Activated CD8-positive, alpha-beta T cell treated with anti-CD3 and anti-CD28 coated beads for 36 hours (primary cell): Measurements from ENCODE around the gene DHFR. TPM values are rescaled to one million over a fixed set of nuclear protein-coding genes. Genes with fewer than 3 reads are reported as not detected.

Source experiments
- ATAC-seq: fragments of 200-7000 bp; cut with Tn5 transposase; one replicate; pipeline ENCODE4 v1.10.0; 2021; ENCODE audit warnings: mild to moderate bottlenecking, moderate library complexity
- CTCF ChIA-PET: fragments of 350-600 bp; sonication (Branson Sonifier 250); formaldehyde crosslinking; loops from one replicate; lab custom pipeline; 2021; ENCODE audit warnings: antibody characterized with exemption; lab: Charles Lee
- POLR2A ChIA-PET: fragments of 350-600 bp; sonication (Branson Sonifier 250); formaldehyde crosslinking; loops from one replicate; lab custom pipeline; 2021; ENCODE audit warnings: antibody characterized with exemption; lab: Charles Lee
- DNase-seq: peaks from one replicate; pipeline ENCODE4 v3.0.0-alpha.2; 2020
- H3K27ac Mint-ChIP-seq: one replicate; pipeline ENCODE4 v1.8.0; 2021; ENCODE audit warnings: mild to moderate bottlenecking, mixed read lengths
- H3K27me3 Mint-ChIP-seq: one replicate; pipeline ENCODE4 v1.8.0; 2021; ENCODE audit warnings: mixed read lengths
- H3K36me3 Mint-ChIP-seq: one replicate; pipeline ENCODE4 v1.8.0; 2021; ENCODE audit warnings: low read depth, mixed read lengths
- H3K4me1 Mint-ChIP-seq: one replicate; pipeline ENCODE4 v1.8.0; 2021; ENCODE audit warnings: low read depth, mixed read lengths
- H3K4me3 Mint-ChIP-seq: one replicate; pipeline ENCODE4 v1.8.0; 2021; ENCODE audit warnings: mild to moderate bottlenecking, moderate library complexity, mixed read lengths
- H3K9me3 Mint-ChIP-seq: one replicate; pipeline ENCODE4 v1.8.0; 2021; ENCODE audit warnings: mixed read lengths
- intact Hi-C: fragments of 100-400 bp; cut with micrococcal nuclease; formaldehyde crosslinking; loops from one replicate; pipeline ENCODE4 v1.10.0; 2022
- total RNA-seq, 2 experiments: library from RNA; stranded (reverse); gene quantifications; one replicate each; pipeline ENCODE4 v1.2.3, GENCODE V29; 2021
- TF ChIP-seq, protein P1 (sequence below): fragments of 200-600 bp; IDR thresholded peaks from one replicate; pipeline ENCODE4 v1.8.0; 2022; ENCODE audit warnings: antibody characterized with exemption, mild to moderate bottlenecking

Gene DHFR
- total RNA-seq, 2 experiments from 2014 or later = 107 to 109 TPM

DNA sequence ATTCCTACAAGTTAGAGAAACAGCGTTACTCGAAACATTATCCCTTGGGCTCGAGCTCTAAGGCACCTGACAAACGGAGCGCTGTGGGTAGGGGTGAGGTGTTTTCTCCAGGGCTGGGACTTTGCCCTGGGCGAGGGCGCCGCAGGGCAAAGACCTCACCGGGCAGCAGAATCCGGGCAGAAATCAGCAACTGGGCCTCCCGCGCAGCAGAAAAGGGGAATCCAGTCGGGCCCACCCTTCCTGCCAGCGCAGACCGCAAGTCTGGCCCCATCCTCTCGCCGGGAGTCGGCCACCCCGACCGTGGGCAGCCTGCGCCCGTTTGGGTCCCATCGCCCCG is 761 bp downstream of the DHFR start:
- Mint-ChIP-seq H3K4me1 (peaks cover 22% of the 10 kb centered on the region), H3K27me3 (no peaks in the 10 kb centered on the region), H3K36me3 (peaks cover 34% of the 10 kb centered on the region), H3K27ac (peak overlapping the region; percentile 92), H3K9me3 (no peaks in the 10 kb centered on the region), H3K4me3 (peak overlapping the region; percentile 96)
- intact Hi-C loops = no loop called here
- ATAC-seq (peak; percentile 0), DNase-seq (peak; percentile 63)
- ChIA-PET CTCF (no interaction called here), POLR2A (interaction anchor here (0.6 to 3.7 kb wide), 8 partner anchors 12 to 398 kb away, joined by 3 to 21 read pairs (median 4); partner anchors contain the start of gene SERINC5)
- TF ChIP-seq, protein P1, sequence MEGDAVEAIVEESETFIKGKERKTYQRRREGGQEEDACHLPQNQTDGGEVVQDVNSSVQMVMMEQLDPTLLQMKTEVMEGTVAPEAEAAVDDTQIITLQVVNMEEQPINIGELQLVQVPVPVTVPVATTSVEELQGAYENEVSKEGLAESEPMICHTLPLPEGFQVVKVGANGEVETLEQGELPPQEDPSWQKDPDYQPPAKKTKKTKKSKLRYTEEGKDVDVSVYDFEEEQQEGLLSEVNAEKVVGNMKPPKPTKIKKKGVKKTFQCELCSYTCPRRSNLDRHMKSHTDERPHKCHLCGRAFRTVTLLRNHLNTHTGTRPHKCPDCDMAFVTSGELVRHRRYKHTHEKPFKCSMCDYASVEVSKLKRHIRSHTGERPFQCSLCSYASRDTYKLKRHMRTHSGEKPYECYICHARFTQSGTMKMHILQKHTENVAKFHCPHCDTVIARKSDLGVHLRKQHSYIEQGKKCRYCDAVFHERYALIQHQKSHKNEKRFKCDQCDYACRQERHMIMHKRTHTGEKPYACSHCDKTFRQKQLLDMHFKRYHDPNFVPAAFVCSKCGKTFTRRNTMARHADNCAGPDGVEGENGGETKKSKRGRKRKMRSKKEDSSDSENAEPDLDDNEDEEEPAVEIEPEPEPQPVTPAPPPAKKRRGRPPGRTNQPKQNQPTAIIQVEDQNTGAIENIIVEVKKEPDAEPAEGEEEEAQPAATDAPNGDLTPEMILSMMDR = no peak

DNA sequence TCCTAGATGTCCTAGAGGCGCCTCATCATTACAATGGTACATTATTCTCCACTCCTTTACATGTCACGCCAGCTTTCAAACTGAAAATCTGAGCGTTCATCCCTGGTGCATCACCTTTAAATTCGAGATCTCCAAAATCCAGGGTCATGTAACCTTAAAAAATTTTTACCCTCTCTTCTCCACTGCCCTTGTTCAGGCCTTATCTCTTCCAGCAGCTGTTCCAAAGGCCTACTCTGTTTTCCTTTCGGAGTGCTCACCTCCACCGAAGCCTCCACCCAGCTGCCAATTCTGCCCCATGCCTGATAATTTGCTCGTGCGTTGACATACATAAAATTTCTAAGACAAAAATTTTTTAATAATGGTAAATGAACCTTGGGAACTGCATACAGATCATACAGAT is 1.3 kb downstream of the DHFR start:
- no peaks in the 10 kb centered on the region for H3K9me3 Mint-ChIP-seq
- ATAC-seq = no peak
- H3K4me1 Mint-ChIP-seq = peaks cover 22% of the 10 kb centered on the region
- no peak for DNase-seq
- TF ChIP-seq, protein P1 = no peak
- H3K27ac Mint-ChIP-seq = peak overlapping the region; percentile 92
- H3K36me3 Mint-ChIP-seq = peaks cover 35% of the 10 kb centered on the region
- H3K27me3 Mint-ChIP-seq = no peaks in the 10 kb centered on the region
- ChIA-PET CTCF (interaction anchor here (0.6 kb wide), 1 partner anchor 19 kb away, joined by 3 read pairs; no protein-coding TSS in a partner anchor), POLR2A (interaction anchor here (0.6 to 3.7 kb wide), 9 partner anchors 11 to 649 kb away, joined by 3 to 21 read pairs (median 3); partner anchors contain the start of gene SERINC5)
- H3K4me3 Mint-ChIP-seq = peak overlapping the region; percentile 96
- intact Hi-C loops = no loop called here

DNA sequence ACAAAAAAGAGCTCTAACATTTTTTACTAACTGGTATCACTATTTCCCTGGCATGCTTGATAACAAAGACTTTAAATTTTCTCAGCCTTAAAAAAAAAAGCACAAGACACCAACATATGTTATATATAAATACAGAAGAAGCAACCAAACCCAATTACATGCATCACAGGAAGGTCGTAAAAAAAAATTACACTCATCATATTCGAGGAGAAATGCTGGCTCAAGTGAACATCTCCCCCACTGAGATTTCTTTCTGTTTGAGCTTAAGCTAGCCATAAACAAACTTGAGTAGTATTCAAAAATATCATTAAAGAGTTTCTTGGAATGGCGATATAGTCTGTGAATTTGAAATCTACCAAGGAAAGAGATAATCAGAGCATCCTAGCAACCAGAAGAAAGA is 7.9 kb downstream of the DHFR start:
- H3K27ac Mint-ChIP-seq = no peak overlapping the region
- CTCF ChIA-PET = no interaction called here
- no peaks in the 10 kb centered on the region for H3K9me3 Mint-ChIP-seq
- H3K4me3 Mint-ChIP-seq = no peak overlapping the region
- peaks cover 48% of the 10 kb centered on the region for H3K36me3 Mint-ChIP-seq
- no peaks in the 10 kb centered on the region for H3K27me3 Mint-ChIP-seq
- POLR2A ChIA-PET = no interaction called here
- ATAC-seq (no peak), DNase-seq (no peak)
- peaks cover 4% of the 10 kb centered on the region for H3K4me1 Mint-ChIP-seq
- intact Hi-C loops = no loop called here
- TF ChIP-seq, protein P1 = no peak

DNA sequence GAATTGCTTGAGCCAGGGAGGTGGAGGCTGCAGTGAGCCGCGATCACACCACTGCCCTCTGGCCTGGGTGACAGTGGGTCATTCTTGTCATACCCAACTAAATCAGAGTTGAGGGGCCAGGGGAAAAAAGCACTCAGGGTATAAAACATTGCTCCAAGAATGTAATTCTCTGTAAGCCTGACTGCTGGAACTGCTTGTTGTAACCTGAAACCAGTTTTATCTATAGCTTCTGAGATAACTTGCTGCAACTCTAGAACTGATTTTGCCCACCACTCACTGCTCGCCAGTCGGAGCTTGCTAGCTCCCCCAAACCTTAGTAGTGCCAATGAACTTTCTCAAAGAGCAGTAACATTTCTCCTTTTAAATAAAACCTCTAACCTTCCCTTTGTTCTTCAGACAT is 9.9 kb downstream of the DHFR start:
- ChIA-PET POLR2A (no interaction called here), CTCF (no interaction called here)
- intact Hi-C loops = no loop called here
- TF ChIP-seq, protein P1 = no peak
- Mint-ChIP-seq H3K27ac (no peak overlapping the region), H3K36me3 (peaks cover 64% of the 10 kb centered on the region), H3K9me3 (no peaks in the 10 kb centered on the region), H3K27me3 (no peaks in the 10 kb centered on the region), H3K4me1 (peaks cover 4% of the 10 kb centered on the region), H3K4me3 (no peak overlapping the region)
- no peak for DNase-seq
- ATAC-seq = no peak

DNA sequence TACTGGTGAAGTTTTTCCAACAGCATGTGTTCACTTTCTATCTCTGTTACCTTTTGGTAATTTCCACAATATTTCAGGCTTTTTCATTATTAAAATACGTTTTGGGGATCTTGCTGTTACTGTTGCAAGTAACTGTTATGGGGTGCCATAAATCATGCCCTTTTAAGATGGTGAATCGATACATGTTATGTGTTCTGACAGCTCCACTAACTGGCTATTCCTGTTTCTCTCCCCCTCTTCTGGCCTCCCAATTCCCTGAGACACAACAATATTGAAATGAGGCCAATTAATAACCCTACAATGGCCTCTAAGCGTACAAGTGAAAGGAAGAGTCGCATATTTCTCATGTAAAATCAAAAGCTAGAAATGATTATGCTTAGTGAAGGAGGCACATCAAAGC is 13.4 kb downstream of the DHFR start:
- intact Hi-C loops = no loop called here
- TF ChIP-seq, protein P1 = no peak
- Mint-ChIP-seq H3K4me1 (peaks cover 6% of the 10 kb centered on the region), H3K9me3 (no peaks in the 10 kb centered on the region), H3K4me3 (no peak overlapping the region), H3K27ac (no peak overlapping the region), H3K36me3 (peaks cover 73% of the 10 kb centered on the region), H3K27me3 (no peaks in the 10 kb centered on the region)
- DNase-seq = no peak
- ChIA-PET CTCF (no interaction called here), POLR2A (interaction anchor here (2.3 kb wide), 1 partner anchor 12 kb away, joined by 10 read pairs; no protein-coding TSS in a partner anchor)
- no peak for ATAC-seq
